Bronchial epithelial cell (primary cell): ENCODE measurements around the gene ZDHHC9. TPM values are rescaled to one million over a fixed set of nuclear protein-coding genes. Genes with fewer than 3 reads are reported as not detected.

ENCODE experiments used
- DNase-seq: peaks from one replicate; pipeline ENCODE4 v3.0.0-alpha.2; 2010; ENCODE audit warnings: low read depth
- FAIRE-seq: peaks from 2 replicates; lab custom pipeline; 2011; peaks lifted over from hg19 to GRCh38; lab: Jason Lieb, UNC
- H3K27me3 ChIP-seq: 2 replicates; pipeline ENCODE4 v1.5.1; 2011; ENCODE audit warnings: low read length; ENCODE audit not compliant: control insufficient read depth, insufficient read depth
- H3K36me3 ChIP-seq: 2 replicates; pipeline ENCODE4 v1.5.1; 2011; ENCODE audit warnings: low read length; ENCODE audit not compliant: control insufficient read depth, insufficient read depth
- H3K4me3 ChIP-seq: 2 replicates; pipeline ENCODE4 v1.5.1; 2011; ENCODE audit warnings: mild to moderate bottlenecking, low read depth, low read length, control low read depth
- total RNA-seq: library from RNA; depleted of rRNA; stranded (reverse); fragments of >200 nt; gene quantifications from 2 replicates; pipeline ENCODE4 v1.2.1, GENCODE V29; 2014
- TF ChIP-seq, protein P1 (sequence below): IDR thresholded peaks from 2 replicates; pipeline ENCODE4 v1.5.1; 2011; ENCODE audit warnings: mild to moderate bottlenecking, moderate library complexity, low read length, control low read depth, inconsistent platforms; ENCODE audit not compliant: insufficient read depth, severe bottlenecking

Gene ZDHHC9
- total RNA-seq, 1 donor from 2014 or later, result 17.1 TPM

DNA sequence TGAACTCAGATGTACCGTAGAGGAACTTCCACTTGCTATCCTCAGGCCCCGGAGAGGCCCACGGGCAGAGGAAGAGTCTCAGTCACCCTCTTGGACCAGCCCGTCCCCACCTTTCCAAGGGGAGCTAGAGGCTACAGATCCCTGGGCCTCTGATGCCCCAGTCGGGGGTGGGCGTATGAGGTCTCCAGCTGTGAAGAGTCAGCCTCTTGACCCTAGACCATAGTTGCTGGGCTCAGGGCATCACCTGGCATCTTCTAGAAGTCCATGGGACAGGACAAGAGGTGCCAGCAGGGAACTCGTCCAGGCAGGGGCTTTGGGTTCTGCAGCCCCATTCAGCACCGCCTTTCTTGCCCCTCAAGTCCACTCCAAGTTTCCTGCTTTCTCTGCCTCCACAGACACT, 52.4 kb downstream of the ZDHHC9 start:
- no peak for DNase-seq
- TF ChIP-seq, protein P1, sequence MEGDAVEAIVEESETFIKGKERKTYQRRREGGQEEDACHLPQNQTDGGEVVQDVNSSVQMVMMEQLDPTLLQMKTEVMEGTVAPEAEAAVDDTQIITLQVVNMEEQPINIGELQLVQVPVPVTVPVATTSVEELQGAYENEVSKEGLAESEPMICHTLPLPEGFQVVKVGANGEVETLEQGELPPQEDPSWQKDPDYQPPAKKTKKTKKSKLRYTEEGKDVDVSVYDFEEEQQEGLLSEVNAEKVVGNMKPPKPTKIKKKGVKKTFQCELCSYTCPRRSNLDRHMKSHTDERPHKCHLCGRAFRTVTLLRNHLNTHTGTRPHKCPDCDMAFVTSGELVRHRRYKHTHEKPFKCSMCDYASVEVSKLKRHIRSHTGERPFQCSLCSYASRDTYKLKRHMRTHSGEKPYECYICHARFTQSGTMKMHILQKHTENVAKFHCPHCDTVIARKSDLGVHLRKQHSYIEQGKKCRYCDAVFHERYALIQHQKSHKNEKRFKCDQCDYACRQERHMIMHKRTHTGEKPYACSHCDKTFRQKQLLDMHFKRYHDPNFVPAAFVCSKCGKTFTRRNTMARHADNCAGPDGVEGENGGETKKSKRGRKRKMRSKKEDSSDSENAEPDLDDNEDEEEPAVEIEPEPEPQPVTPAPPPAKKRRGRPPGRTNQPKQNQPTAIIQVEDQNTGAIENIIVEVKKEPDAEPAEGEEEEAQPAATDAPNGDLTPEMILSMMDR, result no peak
- no peaks in the 10 kb centered on the region for H3K36me3 ChIP-seq
- H3K27me3 ChIP-seq, result no peaks in the 10 kb centered on the region
- no peak for FAIRE-seq
- H3K4me3 ChIP-seq, result no peak overlapping the region

DNA sequence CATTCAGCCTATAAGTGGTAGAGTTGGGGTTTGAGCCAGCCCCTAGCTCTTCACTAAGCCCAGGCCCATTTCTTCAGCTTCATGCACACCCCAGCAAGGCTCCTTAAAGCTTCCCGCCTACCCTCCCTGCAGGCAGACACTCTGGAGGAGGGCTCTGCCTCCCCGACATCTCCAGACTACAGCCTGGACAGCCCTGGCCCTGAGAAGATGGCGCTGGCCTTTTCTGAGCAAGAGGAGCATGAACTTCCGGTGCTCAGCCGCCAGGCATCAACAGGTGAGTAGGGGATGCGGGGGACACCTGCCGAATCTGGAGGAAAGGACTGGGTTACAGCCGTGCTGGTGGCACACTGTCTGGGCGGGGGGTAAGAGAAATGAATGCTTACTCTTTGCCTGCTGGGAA, 52.9 kb downstream of the ZDHHC9 start:
- no peaks in the 10 kb centered on the region for H3K27me3 ChIP-seq
- TF ChIP-seq, protein P1, result no peak
- FAIRE-seq (no peak), DNase-seq (no peak)
- H3K36me3 ChIP-seq, result no peaks in the 10 kb centered on the region
- no peak overlapping the region for H3K4me3 ChIP-seq

DNA sequence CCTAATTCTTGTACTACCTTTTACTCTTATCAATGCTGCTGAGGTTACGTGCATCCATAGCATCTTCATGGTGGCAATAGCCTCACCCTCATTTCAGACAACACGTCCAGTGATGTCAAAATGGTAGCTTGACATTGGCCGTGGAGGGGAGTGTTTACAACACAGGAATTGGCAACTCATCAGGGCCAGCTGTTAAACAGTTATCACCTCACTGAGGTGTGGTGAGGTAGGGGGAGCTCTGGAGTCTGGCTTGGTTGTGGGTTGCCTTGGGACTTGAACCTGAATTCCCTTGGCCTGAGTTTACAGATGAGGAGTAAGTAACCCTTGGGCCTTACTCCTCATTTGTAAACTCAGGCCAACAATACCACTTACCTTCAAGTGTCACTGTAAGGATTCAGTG, 53.5 kb downstream of the ZDHHC9 start:
- H3K36me3 ChIP-seq, result no peaks in the 10 kb centered on the region
- no peak for FAIRE-seq
- H3K27me3 ChIP-seq, result no peaks in the 10 kb centered on the region
- TF ChIP-seq, protein P1, result no peak
- no peak for DNase-seq
- H3K4me3 ChIP-seq, result no peak overlapping the region

DNA sequence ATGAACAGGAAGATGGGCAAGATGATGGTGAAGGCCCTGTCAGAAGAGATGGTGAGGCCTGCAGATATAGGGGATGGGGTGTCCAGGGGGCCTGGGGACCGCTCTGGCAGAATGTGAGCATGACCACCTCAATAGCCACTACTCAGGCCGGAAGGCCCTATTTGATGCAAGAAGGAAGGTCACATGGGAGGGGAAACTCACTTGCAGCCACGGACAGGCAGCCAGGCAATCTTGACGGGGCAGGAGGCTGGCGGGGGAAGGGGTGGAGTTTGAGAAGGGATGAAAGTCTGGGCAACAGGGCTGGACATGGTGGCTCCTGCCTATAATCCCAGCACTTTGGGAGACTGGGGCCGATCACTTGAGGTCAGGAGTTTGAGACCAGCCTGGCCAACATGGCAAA, 55.2 kb downstream of the ZDHHC9 start:
- H3K36me3 ChIP-seq, result no peaks in the 10 kb centered on the region
- H3K27me3 ChIP-seq, result no peaks in the 10 kb centered on the region
- no peak for FAIRE-seq
- TF ChIP-seq, protein P1, result no peak
- DNase-seq, result no peak
- H3K4me3 ChIP-seq, result no peak overlapping the region

DNA sequence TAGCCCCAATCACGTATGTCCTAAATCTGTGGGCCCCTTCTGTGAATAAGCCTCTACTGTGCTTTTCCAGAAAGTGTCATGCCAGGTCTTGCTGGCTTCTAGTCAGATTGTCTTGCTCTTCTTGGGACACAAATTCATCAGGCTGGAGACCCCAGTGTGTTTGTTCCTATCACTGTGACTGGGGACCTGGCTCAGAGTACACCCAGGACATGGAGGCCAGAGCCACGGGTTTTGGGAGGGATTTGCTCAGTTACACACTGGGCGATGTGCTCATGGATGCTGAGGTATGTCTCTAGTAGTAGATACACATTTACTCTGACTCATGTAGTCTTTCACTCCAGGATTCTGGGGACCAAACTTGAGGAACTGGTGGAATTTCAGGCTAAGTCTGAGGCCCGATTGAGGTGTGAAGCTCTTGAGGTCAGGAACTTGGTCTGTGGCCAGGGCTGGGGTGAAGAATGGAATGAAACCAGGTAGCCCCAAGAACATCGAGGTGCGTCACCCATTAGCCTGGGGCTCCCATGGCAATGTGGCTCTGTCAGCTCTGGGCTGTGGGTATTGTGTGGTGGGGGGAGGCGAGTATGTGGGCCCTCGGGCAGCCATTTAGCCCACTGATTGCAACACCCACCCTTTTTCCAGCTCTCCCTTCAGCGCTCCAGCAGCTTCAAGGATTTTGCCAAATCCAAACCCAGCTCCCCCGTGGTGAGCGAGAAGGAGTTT, 56.2 kb downstream of the ZDHHC9 start:
- Histone ChIP-seq H3K27me3 (no peaks in the 10 kb centered on the region), H3K4me3 (no peak overlapping the region), H3K36me3 (no peaks in the 10 kb centered on the region)
- DNase-seq (no peak), FAIRE-seq (no peak)
- TF ChIP-seq, protein P1, result no peak

DNA sequence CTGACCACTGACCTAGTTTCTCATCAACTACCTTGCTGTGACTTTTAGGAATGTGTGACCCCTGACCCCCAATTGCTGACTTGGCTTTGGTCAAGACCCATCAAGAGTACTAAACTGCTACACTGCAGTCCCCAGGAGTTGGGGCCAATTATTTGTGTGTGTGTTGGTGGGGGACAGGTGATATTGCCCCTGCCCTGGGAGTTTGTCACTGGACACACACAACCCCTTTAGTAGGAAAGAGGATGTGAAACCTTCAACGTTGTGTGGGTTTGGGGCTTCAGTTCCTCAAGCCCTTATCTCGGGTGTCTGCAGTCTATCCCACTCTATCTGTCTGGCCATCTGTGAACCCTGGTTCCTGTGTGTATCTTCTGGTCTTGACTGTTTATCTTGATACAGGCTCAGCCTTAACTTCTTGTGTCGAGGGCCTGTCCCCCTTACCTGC, 57.5 kb downstream of the ZDHHC9 start:
- TF ChIP-seq, protein P1, result no peak
- no peak for FAIRE-seq

More for the DNA sequence above, 57.5 kb downstream of the ZDHHC9 start:
- Histone ChIP-seq H3K27me3 (no peaks in the 10 kb centered on the region), H3K4me3 (no peak overlapping the region), H3K36me3 (no peaks in the 10 kb centered on the region)
- no peak for DNase-seq
